GM12874 (cell line): ENCODE results near the gene FBLN1.

Source experiments
- CTCF ChIP-seq: IDR thresholded peaks from 2 replicates; pipeline ENCODE4 v1.5.1; 2011; ENCODE audit warnings: low read depth, mild to moderate bottlenecking, control low read depth, low read length, moderate library complexity; ENCODE audit not compliant: insufficient read depth

FBLN1 gene

GRCh38 chr22:45533703-45534102, 31.0 kb downstream of the FBLN1 start:
- no peak for TF ChIP-seq CTCF

GRCh38 chr22:45534339-45535192, 31.9 kb downstream of the FBLN1 start:
- no peak for TF ChIP-seq CTCF

GRCh38 chr22:45535290-45535689, 32.6 kb downstream of the FBLN1 start:
- no peak for TF ChIP-seq CTCF

- TF ChIP-seq CTCF: no peak
Observed at GRCh38 chr22:45537734-45538181, 35.1 kb downstream of the FBLN1 start.

- TF ChIP-seq CTCF: no peak
Observed at GRCh38 chr22:45538281-45538680, 35.6 kb downstream of the FBLN1 start.

GRCh38 chr22:45540122-45540521, 37.4 kb downstream of the FBLN1 start:
- TF ChIP-seq CTCF: no peak

GRCh38 chr22:45541382-45541979, 38.8 kb downstream of the FBLN1 start:
- no peak for TF ChIP-seq CTCF
